ENCODE data around the gene MUC4.

- TF ChIP-seq, protein P1, sequence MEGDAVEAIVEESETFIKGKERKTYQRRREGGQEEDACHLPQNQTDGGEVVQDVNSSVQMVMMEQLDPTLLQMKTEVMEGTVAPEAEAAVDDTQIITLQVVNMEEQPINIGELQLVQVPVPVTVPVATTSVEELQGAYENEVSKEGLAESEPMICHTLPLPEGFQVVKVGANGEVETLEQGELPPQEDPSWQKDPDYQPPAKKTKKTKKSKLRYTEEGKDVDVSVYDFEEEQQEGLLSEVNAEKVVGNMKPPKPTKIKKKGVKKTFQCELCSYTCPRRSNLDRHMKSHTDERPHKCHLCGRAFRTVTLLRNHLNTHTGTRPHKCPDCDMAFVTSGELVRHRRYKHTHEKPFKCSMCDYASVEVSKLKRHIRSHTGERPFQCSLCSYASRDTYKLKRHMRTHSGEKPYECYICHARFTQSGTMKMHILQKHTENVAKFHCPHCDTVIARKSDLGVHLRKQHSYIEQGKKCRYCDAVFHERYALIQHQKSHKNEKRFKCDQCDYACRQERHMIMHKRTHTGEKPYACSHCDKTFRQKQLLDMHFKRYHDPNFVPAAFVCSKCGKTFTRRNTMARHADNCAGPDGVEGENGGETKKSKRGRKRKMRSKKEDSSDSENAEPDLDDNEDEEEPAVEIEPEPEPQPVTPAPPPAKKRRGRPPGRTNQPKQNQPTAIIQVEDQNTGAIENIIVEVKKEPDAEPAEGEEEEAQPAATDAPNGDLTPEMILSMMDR (IDR thresholded peaks at IDR 0.05) = no peak
- TF ChIP-seq POLR2A (IDR thresholded peaks at IDR 0.05) (no peak), EP300 (IDR thresholded peaks at IDR 0.05) (no peak)
These were observed 48.5 kb downstream of the MUC4 start for GRCh38 chr3:195763076-195763830.

All from upper lobe of left lung (tissue), 4 donors.